HepG2 (cell line): ENCODE measurements around the gene GPC2. TPM values are rescaled to one million over a fixed set of nuclear protein-coding genes. Genes with fewer than 3 reads are reported as not detected.

Experiments
- AHR ChIP-seq: IDR thresholded peaks from 2 replicates; pipeline ENCODE4 v1.6.1; 2018; ENCODE audit warnings: missing genetic modification reagents, missing compliant biosample characterization
- BCL6 ChIP-seq: IDR thresholded peaks from 2 replicates; pipeline ENCODE4 v1.6.1; 2016; ENCODE audit warnings: missing genetic modification reagents, missing compliant biosample characterization
- CBX5 ChIP-seq: sonication (generic); formaldehyde crosslinking; IDR thresholded peaks from 2 replicates; pipeline ENCODE4 v1.4.0; 2020; ENCODE audit warnings: missing genetic modification reagents, borderline replicate concordance
- CERS6 ChIP-seq: sonication (generic); formaldehyde crosslinking; IDR thresholded peaks from 2 replicates; pipeline ENCODE4 v1.5.0; 2020; ENCODE audit warnings: missing genetic modification reagents
- HOXA5 ChIP-seq: sonication (generic); formaldehyde crosslinking; IDR thresholded peaks from 2 replicates; pipeline ENCODE4 v1.4.0; 2020; ENCODE audit warnings: missing genetic modification reagents
- NAIF1 ChIP-seq: sonication (generic); formaldehyde crosslinking; IDR thresholded peaks from 2 replicates; pipeline ENCODE4 v1.5.0; 2020; ENCODE audit warnings: mild to moderate bottlenecking, missing genetic modification reagents, borderline replicate concordance
- NR2C2 ChIP-seq: sonication (generic); formaldehyde crosslinking; IDR thresholded peaks from 2 replicates; pipeline ENCODE4 v1.4.0; 2020; ENCODE audit warnings: missing genetic modification reagents, mild to moderate bottlenecking, moderate library complexity, borderline replicate concordance
- ZFP1 ChIP-seq: IDR thresholded peaks from 2 replicates; pipeline ENCODE4 v1.6.1; 2016
- ZNF101 ChIP-seq: sonication (generic); formaldehyde crosslinking; IDR thresholded peaks from 2 replicates; pipeline ENCODE4 v1.4.0; 2020; ENCODE audit warnings: mild to moderate bottlenecking, low read depth, missing genetic modification reagents, borderline replicate concordance
- ZNF556 ChIP-seq: sonication (generic); formaldehyde crosslinking; IDR thresholded peaks from 2 replicates; pipeline ENCODE4 v1.4.0; 2020; ENCODE audit warnings: mild to moderate bottlenecking, missing genetic modification reagents, borderline replicate concordance
- ZNF616 ChIP-seq: sonication (generic); formaldehyde crosslinking; IDR thresholded peaks from 2 replicates; pipeline ENCODE4 v1.5.0; 2020; ENCODE audit warnings: low read depth, mild to moderate bottlenecking, missing genetic modification reagents
- ZNF629 ChIP-seq: sonication (generic); formaldehyde crosslinking; conservative IDR thresholded peaks from 2 replicates; pipeline ENCODE4 v1.5.0; 2020; ENCODE audit warnings: missing genetic modification reagents
- ZNF709 ChIP-seq: sonication (generic); formaldehyde crosslinking; IDR thresholded peaks from 2 replicates; pipeline ENCODE4 v1.5.0; 2020; ENCODE audit warnings: mild to moderate bottlenecking, missing genetic modification reagents
- ZNF878 ChIP-seq: sonication (generic); formaldehyde crosslinking; IDR thresholded peaks from 2 replicates; pipeline ENCODE4 v1.8.1; 2023; ENCODE audit warnings: mild to moderate bottlenecking, missing genetic modification reagents, moderate library complexity
- polyA plus RNA-seq, 8 experiments: library from polyadenylated mRNA; depleted of rRNA in 3 of 8; stranded (reverse) in 7 of 8; unstranded in 1 of 8; fragments of >200 nt; fragmentation: Illumina TruSeq in 4 of 8; extraction: Trizol in 4 of 8; gene quantifications; 2 replicates each; pipeline versions ENCODE4 v1.2.1 to v1.2.3, GENCODE V29; 2011 to 2016; ENCODE audit warnings: low read depth in 4 of 8, missing spikeins in 1 of 8, mixed read lengths in 1 of 8; ENCODE audit not compliant: insufficient read depth in 1 of 8
- total RNA-seq, 5 experiments: library from RNA; depleted of rRNA; stranded (reverse); fragments of >200 nt; fragmentation: Illumina TruSeq; extraction: Trizol; gene quantifications; 2 replicates each; pipeline ENCODE4 v1.2.3, GENCODE V29; 2016; ENCODE audit warnings: low read depth in 1 of 5
- TF ChIP-seq, protein P1 (sequence below): sonication (generic); formaldehyde crosslinking; IDR thresholded peaks from 2 replicates; pipeline ENCODE4 v1.4.0; 2020; ENCODE audit warnings: mild to moderate bottlenecking, missing genetic modification reagents
- TF ChIP-seq, protein P2 (sequence below): sonication (generic); formaldehyde crosslinking; IDR thresholded peaks from 2 replicates; pipeline ENCODE4 v1.4.0; 2020; ENCODE audit warnings: missing genetic modification reagents
- TF ChIP-seq, protein P3 (sequence below): sonication (generic); formaldehyde crosslinking; IDR thresholded peaks from 2 replicates; pipeline ENCODE4 v1.5.0; 2020; ENCODE audit warnings: mild to moderate bottlenecking, missing genetic modification reagents

Gene GPC2
- total and polyA plus RNA-seq, 2 of the 13 experiments (the other 11 are each of a cell fraction or from before 2014, with no cell fraction given) = 0.64 to 0.78 TPM

- TF ChIP-seq ZNF709 (CRISPR knock-in tag) (peak; percentile 46; the same call in 1 of the 2 replicates), ZFP1 (CRISPR knock-in tag) (0 out of 2 replicates have a peak, but pooled peaks have one; percentile 29), AHR (CRISPR knock-in tag) (0 out of 2 replicates have a peak, but pooled peaks have one; percentile 42), CBX5 (CRISPR knock-in tag) (peak; percentile 45; the same call in 1 of the 2 replicates), ZNF616 (CRISPR knock-in tag) (no peak), NAIF1 (CRISPR knock-in tag) (no peak), BCL6 (CRISPR knock-in tag) (peak; percentile 16; the same call in 1 of the 2 replicates), ZNF556 (CRISPR knock-in tag) (peak; percentile 87; the same call in 1 of the 2 replicates), NR2C2 (CRISPR knock-in tag) (peak; percentile 82), HOXA5 (no peak; the same call in 1 of the 2 replicates), ZNF629 (CRISPR knock-in tag) (no peak), ZNF878 (CRISPR knock-in tag) (no peak), ZNF101 (CRISPR knock-in tag) (0 out of 2 replicates have a peak, but pooled peaks have one; percentile 74), CERS6 (CRISPR knock-in tag) (no peak)
- TF ChIP-seq, protein P1, sequence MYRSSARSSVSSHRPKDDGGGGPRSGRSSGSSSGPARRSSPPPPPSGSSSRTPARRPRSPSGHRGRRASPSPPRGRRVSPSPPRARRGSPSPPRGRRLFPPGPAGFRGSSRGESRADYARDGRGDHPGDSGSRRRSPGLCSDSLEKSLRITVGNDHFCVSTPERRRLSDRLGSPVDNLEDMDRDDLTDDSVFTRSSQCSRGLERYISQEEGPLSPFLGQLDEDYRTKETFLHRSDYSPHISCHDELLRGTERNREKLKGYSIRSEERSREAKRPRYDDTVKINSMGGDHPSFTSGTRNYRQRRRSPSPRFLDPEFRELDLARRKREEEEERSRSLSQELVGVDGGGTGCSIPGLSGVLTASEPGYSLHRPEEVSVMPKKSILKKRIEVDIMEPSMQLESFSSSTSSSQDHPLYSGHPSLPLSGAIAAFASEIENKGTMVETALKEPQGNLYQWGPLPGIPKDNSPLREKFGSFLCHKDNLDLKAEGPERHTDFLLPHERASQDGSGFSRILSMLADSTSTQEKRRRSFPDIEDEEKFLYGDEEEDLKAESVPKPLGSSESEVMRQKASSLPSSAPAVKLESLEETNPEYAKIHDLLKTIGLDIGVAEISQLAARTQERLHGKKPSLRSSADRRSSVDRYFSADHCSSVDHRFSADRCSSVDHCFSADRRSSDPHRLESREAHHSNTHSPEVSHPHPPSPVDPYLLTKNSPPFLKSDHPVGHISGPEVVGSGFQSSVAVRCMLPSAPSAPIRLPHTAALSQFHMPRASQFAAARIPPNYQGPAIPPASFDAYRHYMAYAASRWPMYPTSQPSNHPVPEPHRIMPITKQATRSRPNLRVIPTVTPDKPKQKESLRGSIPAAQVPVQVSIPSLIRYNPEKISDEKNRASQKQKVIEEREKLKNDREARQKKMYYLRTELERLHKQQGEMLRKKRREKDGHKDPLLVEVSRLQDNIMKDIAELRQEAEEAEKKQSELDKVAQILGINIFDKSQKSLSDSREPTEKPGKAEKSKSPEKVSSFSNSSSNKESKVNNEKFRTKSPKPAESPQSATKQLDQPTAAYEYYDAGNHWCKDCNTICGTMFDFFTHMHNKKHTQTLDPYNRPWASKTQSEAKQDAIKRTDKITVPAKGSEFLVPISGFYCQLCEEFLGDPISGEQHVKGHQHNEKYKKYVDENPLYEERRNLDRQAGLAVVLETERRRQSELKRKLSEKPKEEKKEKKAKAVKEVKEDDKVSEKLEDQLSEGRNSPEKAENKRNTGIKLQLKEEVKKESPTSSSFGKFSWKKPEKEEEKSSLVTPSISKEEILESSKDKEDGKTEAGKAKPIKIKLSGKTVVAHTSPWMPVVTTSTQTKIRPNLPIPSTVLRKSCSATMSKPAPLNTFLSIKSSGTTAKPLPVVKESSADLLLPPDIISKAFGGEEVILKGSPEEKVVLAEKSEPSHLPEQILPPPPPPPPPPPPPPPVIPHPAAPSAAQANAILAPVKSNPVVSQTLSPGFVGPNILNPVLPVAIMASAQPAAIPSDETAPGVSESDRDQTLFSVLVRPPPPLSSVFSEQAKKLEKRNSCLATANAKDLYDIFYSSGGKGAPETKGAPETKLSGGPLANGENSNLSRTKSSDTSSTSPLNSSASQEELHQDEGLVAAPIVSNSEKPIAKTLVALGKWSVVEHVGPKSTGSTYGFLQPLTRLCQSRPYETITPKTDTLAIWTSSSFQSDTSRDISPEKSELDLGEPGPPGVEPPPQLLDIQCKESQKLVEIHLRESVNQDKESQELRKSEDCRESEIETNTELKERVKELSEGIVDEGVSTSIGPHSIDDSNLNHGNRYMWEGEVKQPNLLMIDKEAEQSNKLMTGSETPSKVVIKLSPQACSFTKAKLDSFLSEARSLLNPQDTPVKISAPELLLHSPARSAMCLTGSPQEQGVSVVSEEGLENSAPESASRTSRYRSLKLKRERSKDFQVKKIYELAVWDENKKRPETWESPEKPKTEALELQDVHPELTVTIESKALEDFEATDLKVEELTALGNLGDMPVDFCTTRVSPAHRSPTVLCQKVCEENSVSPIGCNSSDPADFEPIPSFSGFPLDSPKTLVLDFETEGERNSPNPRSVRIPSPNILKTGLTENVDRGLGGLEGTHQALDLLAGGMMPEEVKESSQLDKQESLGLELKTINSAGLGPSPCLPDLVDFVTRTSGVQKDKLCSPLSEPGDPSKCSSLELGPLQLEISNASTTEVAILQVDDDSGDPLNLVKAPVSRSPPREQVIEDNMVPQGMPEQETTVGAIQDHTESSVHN (CRISPR knock-in tag) = no peak
- TF ChIP-seq, protein P2, sequence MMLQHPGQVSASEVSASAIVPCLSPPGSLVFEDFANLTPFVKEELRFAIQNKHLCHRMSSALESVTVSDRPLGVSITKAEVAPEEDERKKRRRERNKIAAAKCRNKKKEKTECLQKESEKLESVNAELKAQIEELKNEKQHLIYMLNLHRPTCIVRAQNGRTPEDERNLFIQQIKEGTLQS (CRISPR knock-in tag) = no peak
- TF ChIP-seq, protein P3, sequence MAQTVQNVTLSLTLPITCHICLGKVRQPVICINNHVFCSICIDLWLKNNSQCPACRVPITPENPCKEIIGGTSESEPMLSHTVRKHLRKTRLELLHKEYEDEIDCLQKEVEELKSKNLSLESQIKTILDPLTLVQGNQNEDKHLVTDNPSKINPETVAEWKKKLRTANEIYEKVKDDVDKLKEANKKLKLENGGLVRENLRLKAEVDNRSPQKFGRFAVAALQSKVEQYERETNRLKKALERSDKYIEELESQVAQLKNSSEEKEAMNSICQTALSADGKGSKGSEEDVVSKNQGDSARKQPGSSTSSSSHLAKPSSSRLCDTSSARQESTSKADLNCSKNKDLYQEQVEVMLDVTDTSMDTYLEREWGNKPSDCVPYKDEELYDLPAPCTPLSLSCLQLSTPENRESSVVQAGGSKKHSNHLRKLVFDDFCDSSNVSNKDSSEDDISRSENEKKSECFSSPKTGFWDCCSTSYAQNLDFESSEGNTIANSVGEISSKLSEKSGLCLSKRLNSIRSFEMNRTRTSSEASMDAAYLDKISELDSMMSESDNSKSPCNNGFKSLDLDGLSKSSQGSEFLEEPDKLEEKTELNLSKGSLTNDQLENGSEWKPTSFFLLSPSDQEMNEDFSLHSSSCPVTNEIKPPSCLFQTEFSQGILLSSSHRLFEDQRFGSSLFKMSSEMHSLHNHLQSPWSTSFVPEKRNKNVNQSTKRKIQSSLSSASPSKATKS (CRISPR knock-in tag) = no peak
Measured at GRCh38 chr7:100158229-100159098, 18.7 kb downstream of the GPC2 start, which contains the start of gene TRAPPC14 (continued).
